Common myeloid progenitor, CD34-positive (primary cell): ENCODE results near the gene GNA12.

Source experiments
- CTCF ChIA-PET: fragments of 350-600 bp; sonication (Branson Sonifier 250); formaldehyde crosslinking; loops from one replicate; lab custom pipeline; 2021; ENCODE audit warnings: antibody characterized with exemption; lab: Charles Lee
- POLR2A ChIA-PET: fragments of 350-600 bp; sonication (Branson Sonifier 250); formaldehyde crosslinking; loops from one replicate; lab custom pipeline; 2021; ENCODE audit warnings: antibody characterized with exemption; lab: Charles Lee
- DNase-seq, 3 donors: peaks; one replicate each; pipeline versions ENCODE4 v3.0.0 to v3.0.0-alpha.2; 2013
- H3K27ac ChIP-seq, 2 experiments: 1 replicate in 1 of 2; 2 replicates in 1 of 2; pipeline ENCODE4 v1.7.0; 2013; ENCODE audit warnings: inconsistent platforms in 2 of 2, low read length in 2 of 2, mild to moderate bottlenecking in 2 of 2, low read depth in 1 of 2, moderate library complexity in 1 of 2; ENCODE audit not compliant: severe bottlenecking in 2 of 2, insufficient read depth in 1 of 2, poor library complexity in 1 of 2
- H3K27me3 ChIP-seq, 5 experiments: replicated peaks in 2 of 5; 1 replicate in 3 of 5; 2 replicates in 2 of 5; pipeline versions ENCODE4 v1.6.1 to v1.7.0; 2013; ENCODE audit warnings: low read length in 4 of 5, mild to moderate bottlenecking in 2 of 5, moderate library complexity in 2 of 5, inconsistent platforms in 1 of 5; ENCODE audit not compliant: insufficient read depth in 5 of 5, control insufficient read depth in 4 of 5
- H3K36me3 ChIP-seq, 4 experiments: 1 replicate in 2 of 4; 2 replicates in 2 of 4; pipeline versions ENCODE4 v1.6.1 to v1.7.0; 2013; ENCODE audit warnings: low read length in 3 of 4, control low read depth in 1 of 4, mild to moderate bottlenecking in 1 of 4; ENCODE audit not compliant: control insufficient read depth in 4 of 4, insufficient read depth in 4 of 4
- H3K4me1 ChIP-seq, 4 experiments: 1 replicate in 3 of 4; 2 replicates in 1 of 4; pipeline versions ENCODE4 v1.6.1 to v1.7.1; 2013; ENCODE audit warnings: low read length in 3 of 4, mild to moderate bottlenecking in 3 of 4, control low read depth in 1 of 4, inconsistent platforms in 1 of 4, moderate library complexity in 1 of 4; ENCODE audit not compliant: control insufficient read depth in 4 of 4, insufficient read depth in 4 of 4; ENCODE audit errors: control extremely low read depth in 1 of 4
- H3K4me3 ChIP-seq, 7 experiments: 1 replicate in 4 of 7; 2 replicates in 3 of 7; pipeline versions ENCODE4 v1.5.1 to v1.7.0; 2013; ENCODE audit warnings: mild to moderate bottlenecking in 7 of 7, low read length in 6 of 7, moderate library complexity in 6 of 7, inconsistent platforms in 2 of 7, low read depth in 2 of 7, control low read depth in 1 of 7; ENCODE audit not compliant: insufficient read depth in 4 of 7, control insufficient read depth in 1 of 7; ENCODE audit errors: extremely low read depth in 1 of 7
- H3K9me3 ChIP-seq, 5 experiments: 1 replicate in 4 of 5; 2 replicates in 1 of 5; pipeline versions ENCODE4 v1.6.1 to v1.7.1; 2013; ENCODE audit warnings: low read length in 4 of 5, mild to moderate bottlenecking in 2 of 5, inconsistent platforms in 1 of 5, low read depth in 1 of 5, moderate library complexity in 1 of 5; ENCODE audit not compliant: control insufficient read depth in 4 of 5, insufficient read depth in 2 of 5; ENCODE audit errors: control extremely low read depth in 1 of 5
- WGBS: methylation state at CpG from one replicate; pipeline ENCODE4 v1.1.5; 2013; ENCODE audit not compliant: insufficient coverage; 5-methylcytosine and 5-hydroxymethylcytosine counted together

The GNA12 gene

GRCh38 chr7:2706685-2707126 lies 137.4 kb downstream of the GNA12 start:
- CTCF ChIA-PET, result interaction anchor here (1.3 to 15.0 kb wide), 7 partner anchors 7 to 36 kb away, joined by 3 to 307 read pairs (median 12); no protein-coding TSS in a partner anchor
- H3K27me3 ChIP-seq, result no peaks in the 10 kb centered on the region
- WGBS, result 77% methylated on average over 3 of the region's 6 CpGs
- no peak overlapping the region for H3K4me3 ChIP-seq
- POLR2A ChIA-PET, result interaction anchor here (0.9 to 1.0 kb wide), 2 partner anchors 17 to 29 kb away, joined by 4 to 6 read pairs; no protein-coding TSS in a partner anchor
- H3K36me3 ChIP-seq, result peaks cover 0 to 3% (median 0%) of the 10 kb centered on the region in 4 experiments
- no peak overlapping the region for H3K27ac ChIP-seq
- no peak for DNase-seq
- peaks cover 0 to 46% (median 30%) of the 10 kb centered on the region in 4 experiments for H3K4me1 ChIP-seq
- H3K9me3 ChIP-seq, result peaks cover 0 to 2% (median 0%) of the 10 kb centered on the region in 5 experiments

GRCh38 chr7:2705371-2706096 lies 138.6 kb downstream of the GNA12 start:
- POLR2A ChIA-PET, result interaction anchor here (0.9 kb wide), 1 partner anchor 14 kb away, joined by 3 read pairs; no protein-coding TSS in a partner anchor
- no peak overlapping the region for H3K4me3 ChIP-seq
- peaks cover 0 to 3% (median 0%) of the 10 kb centered on the region in 4 experiments for H3K36me3 ChIP-seq
- no peaks in the 10 kb centered on the region for H3K27me3 ChIP-seq
- no peak overlapping the region for H3K27ac ChIP-seq
- 93% methylated on average over 10 of the region's 14 CpGs for WGBS
- CTCF ChIA-PET, result interaction anchor here (1.0 to 15.0 kb wide), 12 partner anchors 11 to 237 kb away, joined by 3 to 307 read pairs (median 5); no protein-coding TSS in a partner anchor
- no peak for DNase-seq
- H3K4me1 ChIP-seq, result peaks cover 0 to 45% (median 22%) of the 10 kb centered on the region in 4 experiments
- no peaks in the 10 kb centered on the region for H3K9me3 ChIP-seq

- H3K9me3 ChIP-seq, result no peaks in the 10 kb centered on the region
These were observed 141.5 kb downstream of the GNA12 start for GRCh38 chr7:2702594-2702957.

GRCh38 chr7:2701832-2702593 lies 142.1 kb downstream of the GNA12 start:
- CTCF ChIA-PET, result interaction anchor here (1.0 to 7.2 kb wide), 7 partner anchors 9 to 106 kb away, joined by 3 to 106 read pairs (median 3); no protein-coding TSS in a partner anchor

More at GRCh38 chr7:2702594-2702957, 141.5 kb downstream of the GNA12 start:
- peaks cover 0 to 50% (median 29%) of the 10 kb centered on the region in 4 experiments for H3K4me1 ChIP-seq
- no peaks in the 10 kb centered on the region for H3K27me3 ChIP-seq
- no peak overlapping the region for H3K27ac ChIP-seq
- 97% methylated on average over 22 of the region's 22 CpGs for WGBS
- CTCF ChIA-PET, result interaction anchor here (1.0 to 7.2 kb wide), 5 partner anchors 8 to 49 kb away, joined by 3 to 106 read pairs (median 3); no protein-coding TSS in a partner anchor
- POLR2A ChIA-PET, result no interaction called here
- peaks cover 0 to 3% (median 0%) of the 10 kb centered on the region in 4 experiments for H3K36me3 ChIP-seq
- no peak overlapping the region for H3K4me3 ChIP-seq
- DNase-seq, result no peak

GRCh38 chr7:2701424-2701823 lies 142.7 kb downstream of the GNA12 start:
- POLR2A ChIA-PET, result no interaction called here
- CTCF ChIA-PET, result interaction anchor here (1.0 to 7.2 kb wide), 6 partner anchors 10 to 106 kb away, joined by 3 to 106 read pairs (median 6); no protein-coding TSS in a partner anchor
- Histone ChIP-seq H3K27ac (no peak overlapping the region), H3K4me1 (peaks cover 0 to 54% (median 30%) of the 10 kb centered on the region in 4 experiments), H3K4me3 (no peak overlapping the region), H3K27me3 (no peaks in the 10 kb centered on the region), H3K36me3 (no peaks in the 10 kb centered on the region), H3K9me3 (no peaks in the 10 kb centered on the region)
- no peak for DNase-seq
- WGBS, result 97% methylated on average over 17 of the region's 17 CpGs

More at GRCh38 chr7:2701832-2702593, 142.1 kb downstream of the GNA12 start:
- Histone ChIP-seq H3K36me3 (peaks cover 0 to 3% (median 0%) of the 10 kb centered on the region in 4 experiments), H3K4me1 (peaks cover 0 to 50% (median 30%) of the 10 kb centered on the region in 4 experiments), H3K4me3 (no peak overlapping the region), H3K27me3 (no peaks in the 10 kb centered on the region), H3K9me3 (no peaks in the 10 kb centered on the region), H3K27ac (no peak overlapping the region)
- WGBS, result 96% methylated on average over 10 of the region's 12 CpGs
- POLR2A ChIA-PET, result no interaction called here
- DNase-seq, result no peak

GRCh38 chr7:2700141-2700850 lies 143.8 kb downstream of the GNA12 start:
- Histone ChIP-seq H3K9me3 (no peaks in the 10 kb centered on the region), H3K4me3 (peak overlapping the region in 1 of 7 experiments; percentile 13), H3K27me3 (no peaks in the 10 kb centered on the region), H3K4me1 (peaks cover 0 to 54% (median 30%) of the 10 kb centered on the region in 4 experiments), H3K36me3 (no peaks in the 10 kb centered on the region), H3K27ac (no peak overlapping the region)
- ChIA-PET POLR2A (interaction anchor here (0.6 to 2.3 kb wide), 3 partner anchors 10 to 148 kb away, joined by 3 to 21 read pairs (median 15); no protein-coding TSS in a partner anchor), CTCF (interaction anchor here (1.0 to 7.2 kb wide), 11 partner anchors 10 to 107 kb away, joined by 3 to 106 read pairs (median 7); no protein-coding TSS in a partner anchor)
- no peak for DNase-seq
- WGBS, result 98% methylated on average over 40 of the region's 40 CpGs
